Effector memory CD4-positive, alpha-beta T cell (primary cell): Measurements from ENCODE around the gene RBM14.
"Not testable (repeated sequence)": the region's sequence is repeated elsewhere in the genome, so short reads cannot be mapped to it uniquely, and the experiment has no call there.

Source experiments
- DNase-seq, 3 donors: peaks; one replicate each; pipeline ENCODE4 v3.0.0-alpha.2; 2020
- H3K27ac ChIP-seq: 2 replicates; pipeline ENCODE4 v1.7.0; 2013; ENCODE audit warnings: mild to moderate bottlenecking, low read length, moderate library complexity; ENCODE audit not compliant: insufficient read depth, poor library complexity, severe bottlenecking
- H3K27me3 ChIP-seq: replicated peaks from 2 replicates; pipeline ENCODE4 v1.7.0; 2013; ENCODE audit warnings: mild to moderate bottlenecking, low read length; ENCODE audit not compliant: insufficient read depth, control insufficient read depth, poor library complexity, severe bottlenecking
- H3K36me3 ChIP-seq: 2 replicates; pipeline ENCODE4 v1.7.0; 2013; ENCODE audit warnings: mild to moderate bottlenecking, low read length, moderate library complexity; ENCODE audit not compliant: control insufficient read depth, insufficient read depth
- H3K4me1 ChIP-seq: 2 replicates; pipeline ENCODE4 v1.7.0; 2013; ENCODE audit warnings: low read length, mild to moderate bottlenecking; ENCODE audit not compliant: control insufficient read depth, insufficient read depth, poor library complexity, severe bottlenecking
- H3K4me3 ChIP-seq: 2 replicates; pipeline ENCODE4 v1.7.0; 2013; ENCODE audit warnings: low read length, low read depth, mild to moderate bottlenecking; ENCODE audit not compliant: insufficient read depth, poor library complexity, severe bottlenecking
- H3K9me3 ChIP-seq: 2 replicates; pipeline ENCODE4 v1.7.0; 2013; ENCODE audit warnings: mild to moderate bottlenecking, low read length, moderate library complexity; ENCODE audit not compliant: control insufficient read depth

Gene RBM14

DNA sequence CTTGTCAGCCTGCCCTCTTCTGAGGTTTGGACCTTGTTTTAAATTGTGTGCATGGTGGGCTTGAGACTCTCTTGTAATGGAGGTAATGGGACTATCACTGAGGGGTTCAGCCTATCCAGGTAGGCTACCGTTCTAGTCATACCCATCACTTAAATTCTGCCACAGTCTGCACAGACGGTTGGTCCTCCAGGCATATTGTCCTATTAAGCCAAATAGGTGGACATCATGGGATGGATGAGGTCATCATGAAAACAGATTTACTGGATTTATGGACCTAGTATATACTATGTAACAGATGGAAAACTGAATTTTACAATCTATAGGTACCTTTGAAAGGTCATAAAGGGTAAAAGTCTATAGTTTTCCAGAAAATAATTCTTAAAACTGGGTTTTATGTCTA is 12.9 kb downstream of the RBM14 start:
- Histone ChIP-seq H3K4me1 (peaks cover 9% of the 10 kb centered on the region), H3K27ac (no peak overlapping the region), H3K36me3 (peaks cover 61% of the 10 kb centered on the region)

GRCh38 chr11:66631883-66632282 is 15.5 kb downstream of the RBM14 start:
- Histone ChIP-seq H3K27me3 (no peaks in the 10 kb centered on the region), H3K4me3 (no peak overlapping the region), H3K27ac (no peak overlapping the region), H3K4me1 (peaks cover 4% of the 10 kb centered on the region), H3K9me3 (no peaks in the 10 kb centered on the region), H3K36me3 (peaks cover 36% of the 10 kb centered on the region)
- no peak for DNase-seq

More for the DNA sequence above, 12.9 kb downstream of the RBM14 start:
- no peak for DNase-seq
- no peaks in the 10 kb centered on the region for H3K27me3 ChIP-seq
- no peaks in the 10 kb centered on the region for H3K9me3 ChIP-seq
- no peak overlapping the region for H3K4me3 ChIP-seq

- no peak for DNase-seq
- H3K4me3 ChIP-seq: no peak overlapping the region
- no peak overlapping the region for H3K27ac ChIP-seq
- peaks cover 25% of the 10 kb centered on the region for H3K36me3 ChIP-seq
- H3K9me3 ChIP-seq: no peaks in the 10 kb centered on the region
- H3K4me1 ChIP-seq: peaks cover 10% of the 10 kb centered on the region
- H3K27me3 ChIP-seq: no peaks in the 10 kb centered on the region
These were observed 16.5 kb downstream of the RBM14 start for GRCh38 chr11:66632952-66633351.

DNA sequence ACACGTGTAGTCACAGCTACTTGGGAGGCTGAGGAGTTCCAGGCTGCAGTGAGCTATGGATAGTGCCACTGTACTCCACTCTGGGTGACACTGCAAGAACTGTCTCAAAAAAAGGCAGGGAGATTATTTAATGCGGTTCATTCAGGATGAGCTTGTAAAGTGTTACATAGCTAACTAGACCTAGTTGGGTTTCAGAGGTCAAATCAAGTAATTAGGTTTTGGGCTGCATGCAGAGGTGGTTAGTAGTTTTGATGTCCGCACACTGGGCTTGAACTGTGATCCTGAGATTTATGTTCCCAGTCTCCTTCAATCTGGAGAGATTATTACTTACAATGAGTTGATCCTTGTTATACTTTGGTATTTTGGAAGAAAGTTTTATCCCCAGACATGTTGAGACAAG is 20.0 kb downstream of the RBM14 start:
- peaks cover 30% of the 10 kb centered on the region for H3K4me1 ChIP-seq
- DNase-seq: no peak
- no peak overlapping the region for H3K4me3 ChIP-seq
- H3K27me3 ChIP-seq: no peaks in the 10 kb centered on the region
- H3K9me3 ChIP-seq: no peaks in the 10 kb centered on the region
- H3K36me3 ChIP-seq: peaks cover 14% of the 10 kb centered on the region
- no peak overlapping the region for H3K27ac ChIP-seq

DNA sequence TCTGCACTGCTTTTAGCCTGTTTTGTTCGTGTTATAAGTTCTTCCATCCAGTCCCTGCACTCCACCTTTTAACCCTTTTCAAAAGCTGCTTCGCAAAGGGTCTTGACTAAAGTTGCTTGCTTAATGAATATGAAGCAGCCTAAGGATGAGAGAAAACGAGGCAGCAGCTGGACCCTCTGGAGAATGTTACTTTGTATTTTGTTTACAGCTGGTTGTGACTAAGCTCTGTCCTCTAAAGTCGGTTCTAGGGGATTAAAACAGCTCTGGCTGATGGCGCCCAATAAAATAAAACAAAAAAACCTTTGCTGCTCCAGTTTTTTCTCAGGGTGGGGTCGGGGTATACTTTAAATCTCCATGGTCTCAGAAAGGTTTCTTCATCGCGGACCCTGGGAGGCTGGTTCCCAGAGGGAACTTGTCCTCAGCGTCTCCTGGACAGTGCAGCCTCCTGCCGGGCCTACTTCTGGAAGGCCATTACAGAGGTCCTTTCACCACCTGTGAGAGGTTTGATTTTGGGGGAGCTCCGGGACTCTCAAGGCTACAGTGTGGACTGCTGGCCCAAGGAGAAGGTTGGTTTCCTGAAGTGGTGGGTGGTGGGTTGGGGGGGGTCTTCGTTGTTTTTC is 21.2 kb downstream of the RBM14 start:
- Histone ChIP-seq H3K4me1 (peaks cover 38% of the 10 kb centered on the region), H3K27ac (peak overlapping the region; percentile 62), H3K27me3 (no peaks in the 10 kb centered on the region), H3K9me3 (no peaks in the 10 kb centered on the region), H3K36me3 (peaks cover 24% of the 10 kb centered on the region), H3K4me3 (peak overlapping the region; percentile 31)
- no peak for DNase-seq

DNA sequence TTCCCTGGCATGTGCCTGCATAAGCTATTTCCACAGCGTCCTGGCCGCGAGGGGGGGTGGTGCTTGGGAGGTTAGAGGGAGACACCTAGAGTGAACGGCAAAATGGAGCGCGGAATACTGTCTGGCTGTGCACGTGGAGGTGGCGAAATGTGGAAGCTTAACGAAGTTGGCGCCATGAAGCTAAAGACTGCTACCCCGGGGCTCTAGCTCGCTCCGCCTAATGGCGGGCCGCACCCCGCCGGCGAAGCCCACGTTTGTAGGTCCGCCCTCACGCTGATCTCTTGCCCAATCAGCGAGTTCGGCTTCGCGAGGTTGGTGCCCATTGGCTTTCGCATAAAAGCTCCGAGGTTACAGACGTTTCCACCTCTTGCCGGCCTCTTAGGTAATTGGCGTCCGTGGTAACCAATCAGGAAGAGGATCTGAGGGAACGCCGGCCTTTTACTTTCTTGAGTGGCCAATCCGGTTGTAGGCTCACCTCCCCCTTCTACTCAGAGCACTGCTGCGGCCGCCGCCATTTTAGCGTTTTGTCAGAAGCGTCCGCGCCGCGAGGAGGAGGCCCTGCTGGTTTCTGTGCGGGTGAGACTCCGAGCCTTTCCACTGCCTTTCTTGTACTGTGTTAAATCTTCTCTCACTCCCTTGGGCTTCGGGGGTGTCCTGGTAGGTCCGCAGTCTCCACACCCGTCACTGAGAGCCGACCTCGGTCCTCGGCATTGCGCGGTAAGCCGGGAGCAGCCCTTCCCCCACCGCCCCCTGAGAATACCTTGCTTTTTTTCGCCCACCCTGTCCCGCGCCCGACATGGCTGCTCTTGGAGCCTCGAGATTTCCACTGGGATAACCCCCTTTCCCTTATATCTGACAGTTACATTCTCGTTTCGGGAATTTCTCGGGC is 22.0 kb downstream of the RBM14 start, which contains the start of gene RBM4:
RBM4 (plus strand) TSS at position 527 of the 889 bp plus-strand sequence. CDS start 1,009 bp downstream, outside the sequence.
- Histone ChIP-seq H3K27ac (peak within 1 kb of the TSS; percentile 91), H3K36me3 (peaks cover 29% of the 10 kb centered on the region), H3K4me3 (peak within 1 kb of the TSS; percentile 84), H3K27me3 (no peaks in the 10 kb centered on the region), H3K4me1 (peaks cover 42% of the 10 kb centered on the region), H3K9me3 (no peaks in the 10 kb centered on the region)
- peak; percentile 94 to 97 (median 96) for DNase-seq

DNA sequence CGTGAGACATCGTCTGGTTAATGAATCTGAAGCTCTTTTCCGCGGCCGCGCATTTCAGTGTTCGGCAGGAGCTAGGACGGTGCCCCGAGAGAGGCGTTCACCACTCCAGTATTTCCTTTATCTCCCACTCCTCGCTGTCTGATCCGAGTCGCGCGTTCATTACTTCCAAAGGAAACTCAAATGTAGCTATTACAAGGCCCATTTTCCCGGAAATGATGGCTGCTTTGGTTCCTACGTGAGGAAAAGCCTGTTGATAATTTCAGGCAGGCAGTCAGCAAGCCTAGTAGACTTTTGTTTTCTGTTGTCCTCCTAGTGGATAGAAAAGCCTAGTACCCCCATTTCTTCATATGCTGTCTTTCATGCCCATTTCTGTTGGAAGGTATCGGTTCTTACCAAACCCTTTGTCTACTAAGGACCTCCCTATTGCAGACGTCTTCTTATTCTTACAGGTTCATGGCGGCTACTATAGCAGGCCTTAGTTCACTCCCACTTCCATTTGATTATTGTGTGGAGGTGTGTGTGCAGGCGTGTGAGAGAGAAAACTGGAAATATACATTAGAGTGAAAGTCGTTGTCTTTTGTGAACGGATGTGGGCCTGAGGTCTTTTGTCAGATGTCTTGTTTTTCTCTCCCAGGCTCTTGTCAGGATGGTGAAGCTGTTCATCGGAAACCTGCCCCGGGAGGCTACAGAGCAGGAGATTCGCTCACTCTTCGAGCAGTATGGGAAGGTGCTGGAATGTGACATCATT is 22.8 kb downstream of the RBM14 start:
- H3K36me3 ChIP-seq: peaks cover 37% of the 10 kb centered on the region

DNA sequence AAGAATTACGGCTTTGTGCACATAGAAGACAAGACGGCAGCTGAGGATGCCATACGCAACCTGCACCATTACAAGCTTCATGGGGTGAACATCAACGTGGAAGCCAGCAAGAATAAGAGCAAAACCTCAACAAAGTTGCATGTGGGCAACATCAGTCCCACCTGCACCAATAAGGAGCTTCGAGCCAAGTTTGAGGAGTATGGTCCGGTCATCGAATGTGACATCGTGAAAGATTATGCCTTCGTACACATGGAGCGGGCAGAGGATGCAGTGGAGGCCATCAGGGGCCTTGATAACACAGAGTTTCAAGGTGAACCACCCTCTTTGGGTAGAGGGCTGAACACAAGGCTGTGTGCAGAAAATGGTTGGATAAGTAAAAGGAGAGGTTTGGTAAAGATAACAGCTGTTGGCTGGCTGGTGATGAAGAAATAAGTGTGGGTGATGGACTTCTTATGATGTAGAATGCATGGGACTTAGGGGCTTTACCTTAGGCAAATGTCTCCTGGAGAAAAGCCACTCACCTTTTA is 23.4 kb downstream of the RBM14 start:
- not testable (repeated sequence) for DNase-seq, H3K9me3 ChIP-seq, H3K27me3 ChIP-seq
- Histone ChIP-seq H3K27ac (peak overlapping the region; percentile 91), H3K4me1 (peaks cover 48% of the 10 kb centered on the region), H3K36me3 (peaks cover 43% of the 10 kb centered on the region), H3K4me3 (peak overlapping the region; percentile 84)

More for the DNA sequence above, 22.8 kb downstream of the RBM14 start:
- Histone ChIP-seq H3K27me3 (no peaks in the 10 kb centered on the region), H3K4me1 (peaks cover 48% of the 10 kb centered on the region), H3K9me3 (no peaks in the 10 kb centered on the region), H3K4me3 (peak overlapping the region; percentile 84), H3K27ac (peak overlapping the region; percentile 91)
- DNase-seq: peak in 1 of 3 donors; percentile 27

DNA sequence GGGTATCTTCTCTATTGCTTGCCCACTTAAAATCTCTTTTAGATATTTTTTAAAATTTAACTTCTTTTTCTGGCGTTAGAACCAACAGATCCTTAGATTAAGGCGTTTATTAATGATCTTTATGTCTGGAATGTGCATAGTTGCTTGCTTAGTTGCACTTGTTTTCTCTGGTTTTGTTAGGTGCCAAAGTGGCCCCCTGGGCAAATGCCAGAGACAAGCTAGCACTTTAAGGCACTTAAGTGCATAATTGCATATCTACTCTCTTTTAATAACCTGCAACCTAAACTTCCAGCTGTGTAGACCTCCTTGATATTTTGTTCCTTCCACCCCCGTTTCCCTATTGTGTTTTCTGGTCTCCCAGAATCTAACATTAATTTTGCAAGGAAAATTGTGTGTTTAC is 25.4 kb downstream of the RBM14 start:
- H3K36me3 ChIP-seq: peaks cover 63% of the 10 kb centered on the region
- DNase-seq: no peak
- H3K27me3 ChIP-seq: no peaks in the 10 kb centered on the region
- H3K4me3 ChIP-seq: peak overlapping the region; percentile 27
- H3K4me1 ChIP-seq: peaks cover 54% of the 10 kb centered on the region
- no peaks in the 10 kb centered on the region for H3K9me3 ChIP-seq
- no peak overlapping the region for H3K27ac ChIP-seq
